HG03175 (cell line): ENCODE measurements around the gene FKBP1A.
A peak's percentile ranks its signal among the peaks of the same experiment; 100 is the strongest.

Experiments
- ATAC-seq: cut with Tn5 transposase; IDR thresholded peaks from one replicate; pipeline ENCODE4 v1.9.1; 2021; ENCODE audit warnings: mild to moderate bottlenecking, moderate library complexity; ENCODE audit not compliant: unreplicated experiment

The FKBP1A gene

DNA sequence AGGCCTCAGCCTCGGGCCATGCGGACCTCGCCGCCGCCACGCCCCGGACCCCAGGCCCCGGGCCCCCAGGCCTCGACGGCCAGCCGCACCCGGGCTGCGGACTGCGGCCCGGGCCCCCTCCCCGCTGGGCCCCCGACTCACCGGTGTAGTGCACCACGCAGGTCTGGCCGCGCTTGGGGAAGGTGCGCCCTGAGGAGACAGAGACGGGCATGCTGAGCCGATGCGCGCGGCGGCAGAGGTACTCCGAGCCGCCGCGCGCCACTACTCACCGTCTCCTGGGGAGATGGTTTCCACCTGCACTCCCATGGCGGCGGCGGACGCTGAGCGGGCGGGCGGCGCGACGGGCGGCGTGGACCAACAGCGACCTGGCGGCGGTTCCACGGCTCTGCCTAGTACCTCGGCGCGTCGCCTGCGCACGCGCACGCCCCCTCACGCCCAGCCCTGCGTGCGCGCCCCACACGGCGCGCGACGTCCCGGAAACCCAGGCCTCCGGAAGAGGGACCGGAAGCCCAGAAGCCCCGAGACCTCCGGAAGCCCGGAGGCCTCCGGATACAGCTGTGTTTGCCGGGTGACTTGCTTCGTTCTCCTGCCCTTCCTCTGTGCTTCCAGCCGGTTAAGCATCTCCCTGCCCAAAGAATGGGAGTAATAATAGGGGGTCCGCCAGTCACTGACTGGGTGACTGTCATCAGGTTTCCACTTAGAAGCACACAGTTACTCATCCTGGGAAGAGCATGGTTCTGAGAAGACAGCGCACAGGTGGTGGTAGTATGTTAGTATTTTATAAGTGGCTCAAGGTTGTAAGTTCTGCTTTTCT lies at the start of gene FKBP1A:
Gene FKBP1A, minus strand, starts transcription at position 362 of the 814 bp plus-strand sequence. Its CDS starts 56 bp downstream, at position 306.
- ATAC-seq, result peak; percentile 85

- no peak for ATAC-seq
Measured at GRCh38 chr20:1442304-1442703, 49.5 kb upstream of the FKBP1A start.

DNA sequence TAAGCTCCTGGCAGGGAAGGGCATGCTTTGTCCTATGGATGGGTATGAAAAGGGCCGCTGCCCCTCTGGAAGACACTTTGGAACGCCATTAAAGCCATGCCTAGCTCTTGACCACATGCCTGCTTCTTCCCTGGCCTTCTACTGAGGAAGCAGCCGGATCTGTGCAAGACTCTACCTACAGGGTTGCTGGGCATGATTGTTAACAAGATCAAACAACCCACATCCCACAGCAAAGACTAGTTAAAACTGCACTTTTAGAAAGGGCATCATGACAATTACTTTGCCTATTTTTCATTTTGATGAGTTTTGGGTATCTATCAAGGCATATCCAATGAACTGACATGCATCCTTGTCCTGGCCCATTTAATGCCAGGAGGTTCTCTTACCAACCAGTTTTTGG lies 48.3 kb upstream of the FKBP1A start:
- no peak for ATAC-seq

GRCh38 chr20:1440024-1440423 lies 47.2 kb upstream of the FKBP1A start:
- ATAC-seq, result no peak

DNA sequence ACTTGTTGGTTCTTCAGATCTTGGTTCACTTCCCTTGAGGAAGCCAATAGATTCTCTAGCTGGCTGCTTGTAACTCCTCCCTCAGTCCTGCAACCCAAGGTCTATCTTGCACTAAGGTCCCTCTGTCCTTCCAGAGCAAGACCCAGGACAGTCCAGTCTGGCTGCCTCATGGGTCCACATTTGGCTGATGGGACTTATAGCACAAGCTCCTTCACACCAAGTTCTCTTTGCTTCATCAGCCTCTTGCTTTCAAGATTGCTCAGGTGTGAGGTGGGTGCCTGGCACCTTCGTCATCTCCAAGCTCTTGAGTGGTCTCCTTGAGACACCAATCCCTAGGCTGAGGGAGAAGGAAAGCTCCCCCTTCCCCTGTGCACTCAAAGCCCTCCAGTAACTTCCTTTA lies 45.5 kb upstream of the FKBP1A start:
- ATAC-seq, result no peak

DNA sequence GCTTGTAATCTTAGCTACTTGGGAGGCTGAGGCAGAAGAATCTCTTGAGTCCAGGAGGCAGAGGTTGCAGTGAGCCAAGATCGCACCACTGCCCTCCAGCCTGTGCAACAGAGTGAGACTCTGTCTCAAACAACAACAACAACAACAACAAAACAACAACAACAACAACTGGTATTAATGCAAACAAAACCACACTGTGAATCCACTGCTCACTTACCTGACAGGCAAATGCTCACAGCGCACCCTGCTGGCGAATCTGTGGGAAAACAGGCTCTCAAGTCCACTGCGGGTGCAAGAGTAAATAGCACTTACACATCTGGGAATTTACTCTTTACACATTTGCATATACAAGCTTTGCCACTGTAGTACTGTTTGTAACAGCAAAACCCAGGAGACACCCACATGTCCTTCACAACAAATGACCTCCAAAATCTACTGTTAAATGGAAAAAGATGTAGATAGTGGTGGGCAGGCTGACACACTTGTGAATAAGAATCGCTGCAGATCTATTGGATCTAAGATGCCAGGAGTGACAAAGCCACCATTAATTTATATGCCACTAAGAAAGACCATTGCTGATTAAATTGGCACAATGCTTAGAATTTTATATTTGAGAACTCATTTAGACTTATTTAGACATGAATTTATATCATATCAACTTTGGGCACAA lies 44.5 kb upstream of the FKBP1A start:
- ATAC-seq, result peak; percentile 46

- ATAC-seq, result no peak
Measured at GRCh38 chr20:1436263-1436662, 43.4 kb upstream of the FKBP1A start.

DNA sequence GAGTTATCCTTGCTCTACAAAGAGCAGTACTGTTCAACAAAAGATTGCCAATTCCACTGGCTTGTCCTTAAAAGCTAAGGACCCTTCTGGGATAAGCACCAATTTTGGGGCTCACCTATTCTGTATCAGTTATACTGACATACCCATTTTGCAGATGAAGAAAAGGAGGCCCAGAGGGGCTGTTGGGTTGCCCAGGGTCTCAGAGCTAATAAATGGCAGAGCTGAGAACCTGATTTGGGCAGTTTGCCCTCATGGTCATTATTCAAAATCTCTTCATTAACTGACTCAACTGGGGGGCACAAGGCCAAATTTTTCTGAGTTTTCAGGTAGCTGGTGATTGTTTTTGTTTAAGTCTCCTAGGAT lies 42.5 kb upstream of the FKBP1A start:
- no peak for ATAC-seq

DNA sequence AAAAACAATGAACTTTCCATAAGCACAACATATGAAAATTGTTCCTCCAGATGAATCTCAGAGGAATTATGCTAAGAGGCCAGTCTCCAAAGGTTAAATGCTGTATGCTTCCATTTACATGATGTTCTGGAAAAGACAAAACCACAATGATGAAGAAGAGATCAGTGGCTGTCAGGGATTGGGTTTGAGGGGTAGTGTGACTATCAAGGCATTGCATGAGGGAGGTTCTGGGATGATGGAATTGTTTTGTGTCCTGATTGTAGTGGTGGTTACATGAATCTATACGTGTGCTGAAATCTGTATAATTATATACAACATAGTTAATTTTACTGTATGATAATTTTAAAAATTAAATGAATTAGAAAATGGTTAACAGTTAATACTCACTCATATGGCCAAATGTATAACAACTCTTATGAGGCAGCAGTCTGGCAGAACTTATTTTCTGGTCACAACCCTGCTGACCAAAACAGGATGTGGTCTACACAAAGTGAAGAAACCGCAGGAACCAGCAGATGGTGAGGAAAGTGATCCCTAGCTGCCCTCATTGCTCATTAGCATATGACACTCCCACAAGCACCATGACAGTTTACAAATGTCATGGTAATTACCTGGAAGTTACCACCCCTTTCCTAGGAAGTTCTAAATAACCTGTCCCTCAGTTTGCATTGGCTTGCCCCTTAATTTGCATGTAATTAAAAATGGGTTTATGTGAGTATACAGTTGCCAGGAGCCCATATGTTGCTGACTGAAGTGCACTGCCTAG lies 41.9 kb upstream of the FKBP1A start:
- peak; percentile 88 for ATAC-seq

- ATAC-seq, result no peak
Measured at GRCh38 chr20:1431158-1431557, 38.3 kb upstream of the FKBP1A start.

GRCh38 chr20:1430004-1430451 lies 37.2 kb upstream of the FKBP1A start:
- ATAC-seq, result no peak

DNA sequence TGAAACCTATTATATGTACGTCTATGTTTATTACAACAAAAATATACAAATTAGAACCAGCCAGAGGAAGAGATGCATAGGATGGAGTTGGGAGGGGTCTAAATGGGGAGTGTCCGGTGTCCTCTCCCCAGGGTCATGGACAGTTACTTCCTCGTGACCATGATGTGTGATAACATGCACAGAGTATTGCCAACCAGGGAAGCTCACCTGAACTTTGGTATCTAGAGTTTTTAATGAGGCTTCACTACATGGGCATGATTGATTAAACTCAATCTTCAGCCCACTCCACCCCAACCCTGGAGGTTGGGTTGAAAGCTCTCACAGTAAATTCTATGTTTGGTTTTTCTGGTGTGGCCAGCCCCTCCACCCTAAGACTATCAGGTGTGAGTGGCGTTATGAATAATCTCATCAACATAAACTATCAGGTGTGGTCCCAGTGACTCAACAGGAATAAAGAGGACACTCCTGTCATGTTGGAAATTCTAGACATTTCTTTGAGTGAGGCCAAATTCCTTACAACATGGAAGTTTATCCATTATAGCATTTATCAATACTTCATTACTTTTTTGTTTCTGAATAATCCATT lies 36.4 kb upstream of the FKBP1A start:
- no peak for ATAC-seq

- ATAC-seq, result no peak
Measured at GRCh38 chr20:1427457-1428054, 34.7 kb upstream of the FKBP1A start.

DNA sequence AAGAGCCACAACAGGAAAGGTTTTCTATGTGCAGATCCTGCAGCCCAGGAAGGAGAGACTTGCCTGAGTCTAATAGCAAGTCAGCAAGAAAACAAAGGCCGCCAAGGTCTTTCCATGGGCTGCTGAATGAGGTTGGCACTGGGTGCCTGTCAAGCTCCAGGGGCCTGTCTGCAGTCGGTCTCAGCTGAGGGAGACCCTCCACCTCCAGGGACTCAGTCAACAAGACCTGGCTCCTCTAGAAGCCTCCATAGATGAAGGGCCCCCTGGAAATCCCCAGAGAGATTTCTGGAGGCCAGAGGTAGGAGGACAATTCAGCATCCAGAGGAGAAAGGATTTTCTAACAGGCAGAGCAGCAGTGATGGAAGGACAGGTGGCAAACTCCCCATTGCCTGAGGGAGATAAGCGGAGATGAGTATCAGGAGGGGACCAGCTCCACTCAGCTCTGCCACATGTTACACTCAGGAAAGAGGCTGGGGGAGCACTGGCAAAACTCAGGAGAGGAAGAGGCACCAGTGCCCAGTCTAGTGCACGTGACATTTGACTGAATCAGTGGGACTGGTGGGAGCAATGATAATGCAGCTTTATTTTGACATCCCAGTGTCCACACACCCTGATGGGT lies 33.5 kb upstream of the FKBP1A start:
- ATAC-seq, result no peak

DNA sequence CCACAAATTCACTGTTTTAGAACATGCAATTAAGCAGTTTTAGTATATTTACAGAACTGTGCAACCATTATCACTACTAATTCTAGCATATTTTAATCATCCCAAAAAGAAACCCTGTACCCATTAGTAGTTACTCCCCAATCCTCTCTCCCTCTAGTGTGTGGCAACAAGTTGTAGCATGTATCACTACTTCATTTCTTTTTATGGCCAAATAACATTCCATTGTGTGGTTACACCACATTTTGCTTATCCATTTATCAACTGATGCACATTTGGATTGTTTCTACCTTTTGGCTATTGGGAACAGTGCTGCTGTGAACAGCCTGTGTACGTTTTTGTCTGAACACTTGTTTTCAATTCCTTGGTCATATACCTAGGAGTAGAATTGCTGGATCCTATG lies 31.5 kb upstream of the FKBP1A start:
- no peak for ATAC-seq

DNA sequence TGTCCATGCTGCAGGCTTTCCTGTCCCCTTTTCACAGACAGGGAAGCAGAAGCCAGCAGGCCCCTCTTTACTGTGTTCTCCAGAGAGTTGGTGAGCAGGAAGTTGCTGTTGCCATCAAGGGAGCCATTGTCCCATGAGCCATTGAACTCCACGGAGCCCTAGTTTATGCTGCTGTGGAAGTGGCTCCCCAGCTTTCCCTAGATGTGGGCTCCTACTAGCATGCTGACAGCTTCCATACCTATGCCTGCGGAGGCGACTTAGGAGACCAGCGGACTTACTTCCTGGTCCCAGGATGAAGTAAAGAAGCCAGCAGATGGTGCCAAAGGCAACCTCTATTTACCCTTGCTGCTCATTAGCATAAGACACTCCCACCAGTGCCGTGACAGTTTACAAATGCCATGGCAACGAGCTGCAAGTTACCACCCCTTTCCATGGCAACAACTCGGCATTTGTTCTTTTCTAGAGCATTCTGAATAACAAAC lies 30.8 kb upstream of the FKBP1A start:
- ATAC-seq, result no peak

GRCh38 chr20:1423206-1423605 lies 30.4 kb upstream of the FKBP1A start:
- ATAC-seq, result no peak

DNA sequence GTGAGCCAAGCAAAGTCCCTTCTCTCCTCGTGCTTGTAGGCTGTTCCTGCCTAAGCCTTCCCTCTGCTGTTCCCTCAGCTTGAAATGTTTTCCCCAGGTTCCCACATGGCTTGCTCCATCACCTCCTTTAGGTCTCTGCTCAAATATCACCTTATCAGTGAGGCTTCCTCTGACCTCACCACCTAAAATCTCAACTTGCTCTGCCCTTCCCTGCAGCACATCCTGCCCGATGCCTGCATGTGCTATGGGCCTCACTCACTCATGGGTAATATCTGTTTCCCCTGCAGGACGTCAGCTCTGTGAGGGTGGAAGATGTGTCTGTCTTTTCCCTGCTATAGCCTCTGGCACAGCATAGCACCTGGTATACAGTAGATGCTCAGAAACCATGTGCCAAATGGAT lies 29.9 kb upstream of the FKBP1A start:
- ATAC-seq, result no peak

- ATAC-seq, result no peak
Measured at GRCh38 chr20:1420066-1420465, 27.2 kb upstream of the FKBP1A start.

GRCh38 chr20:1418350-1418749 lies 25.5 kb upstream of the FKBP1A start:
- ATAC-seq, result no peak
